H54 (cell line): ENCODE measurements around the gene PDE2A.
A peak's percentile ranks its signal among the peaks of the same experiment; 100 is the strongest.

Experiments used
- DNase-seq: peaks from one replicate; pipeline ENCODE4 v3.0.0; 2011; ENCODE audit warnings: low spot score, mixed read lengths; ENCODE audit not compliant: insufficient read length
- FAIRE-seq: peaks from 3 replicates; lab custom pipeline; 2011; peaks lifted over from hg19 to GRCh38; lab: Jason Lieb, UNC
- POLR2A ChIP-seq: IDR thresholded peaks from 2 replicates; pipeline ENCODE4 v1.6.1; 2011; ENCODE audit warnings: low read depth, mild to moderate bottlenecking, low read length

The PDE2A gene

DNA sequence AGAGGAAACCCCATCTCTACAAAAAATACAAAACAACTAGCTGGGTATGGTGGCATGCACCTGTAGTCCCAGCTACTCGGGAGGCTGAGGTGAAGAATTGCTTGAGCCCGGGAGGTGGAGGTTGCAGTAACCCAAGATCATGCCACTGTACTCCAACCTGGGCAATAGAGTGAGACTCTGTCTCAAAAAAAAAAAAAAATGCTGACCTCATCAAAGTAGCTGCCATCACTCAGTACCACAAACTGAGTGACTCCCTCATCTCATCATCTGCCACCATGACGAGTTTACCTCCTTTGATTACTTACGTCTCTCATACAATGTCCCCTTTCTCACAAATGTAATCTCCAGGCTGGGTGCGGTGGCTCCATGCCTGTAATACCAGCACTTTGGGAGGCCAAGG lies 122.7 kb downstream of the PDE2A start:
- DNase-seq (no peak), FAIRE-seq (no peak)
- no peak for TF ChIP-seq POLR2A

DNA sequence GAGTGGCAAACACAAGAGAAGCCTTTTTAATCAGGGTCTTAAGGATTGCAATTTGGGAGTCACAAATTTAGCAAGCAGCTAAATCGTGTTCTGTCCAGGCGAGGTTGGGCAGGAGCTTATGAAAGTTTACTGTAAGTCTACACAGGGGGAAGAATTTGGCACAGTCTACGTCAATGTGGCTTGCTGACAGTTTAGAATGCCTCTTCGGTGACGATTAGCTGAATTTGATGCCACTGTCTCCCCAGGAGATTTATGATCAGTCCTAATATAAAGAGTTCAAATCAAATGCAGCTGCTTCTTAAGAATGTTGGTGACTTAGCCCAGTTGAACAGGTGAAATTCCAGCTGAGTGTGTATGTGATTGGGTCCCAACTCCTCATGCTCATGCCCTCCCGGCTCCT lies 125.8 kb downstream of the PDE2A start:
- DNase-seq (no peak), FAIRE-seq (no peak)
- no peak for TF ChIP-seq POLR2A

DNA sequence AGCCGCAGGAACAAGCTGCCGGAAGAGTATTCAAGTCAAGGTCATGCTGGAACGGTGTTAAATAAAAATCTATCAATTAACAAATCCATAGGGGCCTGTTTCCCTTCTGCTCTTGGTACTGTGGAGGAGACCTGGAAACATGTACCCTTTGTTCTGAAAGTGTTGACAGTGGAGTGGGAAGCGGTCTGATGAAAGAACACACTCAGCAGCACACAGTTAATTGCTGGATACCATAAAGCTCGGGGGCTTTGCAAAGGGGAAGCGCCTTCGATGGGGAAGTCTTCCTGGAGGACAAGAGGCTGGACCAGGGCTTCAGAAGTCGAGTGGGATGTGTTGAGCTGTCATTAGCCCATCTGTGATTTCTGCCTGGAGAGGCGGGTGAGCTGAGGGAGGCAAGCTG lies 127.4 kb downstream of the PDE2A start:
- no peak for TF ChIP-seq POLR2A
- no peak for FAIRE-seq
- no peak for DNase-seq

DNA sequence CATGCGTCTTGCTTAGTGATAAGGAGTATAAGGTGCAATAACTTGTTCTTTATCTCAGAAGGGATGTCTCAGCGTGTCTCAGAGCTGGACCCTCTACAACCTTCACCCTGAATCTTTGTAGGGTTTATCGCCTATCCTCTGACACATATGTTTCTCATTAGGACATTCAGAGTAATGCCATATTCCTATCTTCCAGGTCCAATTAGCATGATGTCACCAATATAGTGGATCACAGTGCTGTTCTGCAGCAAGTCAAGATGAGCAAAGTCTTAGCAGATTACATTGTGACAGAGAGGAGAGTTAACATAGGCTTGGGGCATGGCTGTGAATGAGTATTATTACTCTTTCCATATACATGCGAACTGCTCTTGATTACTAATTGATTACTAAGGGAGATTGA lies 129.6 kb downstream of the PDE2A start:
- no peak for TF ChIP-seq POLR2A
- no peak for FAIRE-seq
- DNase-seq, result no peak

DNA sequence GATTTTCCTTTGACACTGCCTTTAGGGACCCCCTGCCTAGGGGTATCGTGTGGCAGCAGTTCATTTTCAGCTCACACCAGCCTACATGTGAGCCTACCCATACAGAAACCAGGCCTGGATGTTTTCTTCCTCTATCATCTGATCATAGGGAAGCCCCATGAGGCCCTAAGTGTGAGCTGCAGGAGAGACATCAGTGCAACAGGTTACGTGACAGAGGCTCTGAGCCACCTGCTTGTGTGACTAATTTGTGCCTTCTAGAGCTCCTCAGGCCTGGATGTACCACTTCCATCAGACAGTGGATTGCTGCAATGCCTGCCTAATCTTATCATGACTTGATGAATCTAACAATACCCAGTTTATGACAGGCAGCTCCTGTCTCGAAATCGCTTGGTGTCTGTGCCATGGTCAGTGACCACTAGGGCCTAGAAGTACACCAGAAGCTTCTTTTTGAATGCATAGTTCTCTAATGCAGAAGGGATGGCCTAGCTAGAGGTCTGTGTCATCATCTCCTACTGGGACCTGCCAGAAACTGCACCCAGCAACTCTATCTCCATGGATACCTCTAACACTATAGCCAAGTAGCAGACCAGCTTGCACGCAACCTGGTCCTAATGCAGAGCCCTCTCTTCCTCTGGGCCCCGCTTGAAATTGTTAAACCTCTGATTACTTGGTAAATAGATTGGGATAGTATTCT lies 130.2 kb downstream of the PDE2A start:
- no peak for FAIRE-seq
- no peak for TF ChIP-seq POLR2A
- no peak for DNase-seq

DNA sequence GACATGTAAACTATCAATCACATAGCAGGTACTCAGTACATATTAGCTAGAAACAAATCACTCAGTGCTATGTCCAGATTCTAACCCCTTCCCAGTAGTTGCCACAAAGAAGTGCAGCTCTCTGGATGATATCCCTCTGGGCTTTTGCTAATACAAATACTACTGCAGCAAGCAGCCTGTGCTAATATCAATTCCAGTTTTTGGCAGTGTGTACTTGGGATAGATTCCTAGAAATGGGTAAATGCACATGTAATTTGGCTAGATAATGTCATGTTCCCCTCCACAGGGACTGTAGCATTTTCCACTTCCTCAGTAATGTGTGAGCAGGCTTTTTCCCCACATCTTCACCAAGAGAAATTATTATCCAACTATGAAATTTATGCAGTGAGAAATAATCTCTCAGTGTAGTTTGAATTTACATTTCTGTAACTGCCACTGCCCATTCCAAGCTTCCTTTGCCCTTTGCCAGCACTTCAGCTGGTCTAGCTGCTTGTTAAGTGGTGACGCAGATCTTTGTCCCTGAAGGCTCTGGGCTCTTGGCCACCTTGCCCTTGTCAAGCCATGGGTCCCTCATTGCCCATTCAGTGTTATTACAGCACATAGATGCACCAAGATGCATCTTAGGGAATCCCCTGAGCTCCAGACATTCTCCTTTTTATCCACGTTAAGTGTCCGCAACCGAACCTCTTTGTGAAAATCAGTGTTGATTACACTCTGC lies 132.8 kb downstream of the PDE2A start:
- TF ChIP-seq POLR2A, result no peak
- FAIRE-seq (no peak), DNase-seq (no peak)

DNA sequence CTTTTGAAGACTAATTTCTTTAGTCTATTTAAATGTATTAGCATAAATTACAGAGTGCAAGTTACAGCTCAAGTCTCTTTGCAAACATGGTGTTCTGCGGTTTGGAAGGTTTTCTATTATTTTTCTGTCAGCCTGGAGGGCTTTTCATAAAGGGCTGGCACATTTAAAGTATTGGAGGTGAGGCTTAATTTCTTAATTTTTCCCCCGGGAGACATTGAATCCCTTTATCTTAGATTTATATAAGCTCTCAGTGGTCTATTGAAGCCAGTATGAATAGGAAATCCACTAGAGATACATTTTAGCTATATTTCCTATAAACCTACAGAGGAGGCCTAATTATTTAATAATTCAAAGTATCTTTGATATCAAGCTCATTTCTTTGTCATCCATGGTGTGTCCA lies 137.2 kb downstream of the PDE2A start:
- no peak for TF ChIP-seq POLR2A
- DNase-seq (no peak), FAIRE-seq (no peak)

DNA sequence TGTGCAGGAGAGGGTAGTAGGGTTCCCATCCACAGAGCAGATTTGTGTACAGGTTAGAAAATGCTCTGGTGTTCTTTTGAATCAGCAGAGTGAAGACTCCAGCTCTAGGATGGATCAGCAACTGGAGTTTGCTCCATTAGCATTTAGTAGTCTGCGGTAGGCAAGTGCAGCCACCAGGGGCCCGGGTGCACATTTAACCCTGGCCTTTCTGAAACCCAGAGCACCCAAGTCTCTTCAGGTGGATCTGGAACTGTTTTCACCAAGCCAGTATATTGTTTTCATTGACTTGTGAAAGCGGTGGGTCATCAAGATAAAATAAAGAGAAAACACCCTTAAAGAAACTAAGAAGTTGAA lies 139.1 kb downstream of the PDE2A start:
- DNase-seq, result peak; percentile 47
- FAIRE-seq, result peak; percentile 53
- TF ChIP-seq POLR2A, result no peak

DNA sequence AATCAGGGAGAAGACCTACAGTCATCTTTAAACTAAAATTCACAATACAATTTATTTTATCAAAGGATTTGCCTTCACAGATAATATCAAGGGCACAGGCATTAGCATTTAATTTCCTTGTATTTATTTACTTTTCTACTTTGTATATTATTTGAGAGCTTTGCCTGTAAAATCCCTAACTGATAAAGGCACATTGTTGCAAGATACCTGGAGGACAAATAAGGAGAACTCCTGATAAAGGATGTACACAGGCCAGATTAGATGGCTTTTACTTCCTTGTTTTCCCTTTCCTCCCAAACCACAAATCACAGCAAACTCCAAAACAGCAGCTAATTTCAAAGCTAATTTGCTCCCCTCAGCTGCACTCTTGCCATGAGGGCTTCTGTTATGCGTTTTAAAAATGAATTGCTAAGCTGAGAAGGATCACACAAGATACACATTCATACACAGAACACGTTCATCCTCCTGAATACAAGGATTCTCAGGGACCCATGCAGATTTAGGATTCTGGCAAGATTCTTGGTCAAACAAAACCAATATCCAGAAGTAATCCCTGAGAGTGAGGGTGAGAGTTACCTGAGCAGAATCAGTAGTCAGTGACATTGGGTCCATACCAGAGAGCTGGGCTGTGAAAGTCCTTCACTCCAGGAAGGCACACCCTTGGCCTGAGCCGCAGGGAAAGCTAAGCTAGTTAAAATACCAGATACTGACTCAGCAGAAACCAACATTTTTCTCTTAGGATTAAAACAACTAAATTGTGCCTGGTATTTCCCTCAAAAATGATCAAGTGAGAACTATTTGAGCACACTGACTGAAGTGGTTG lies 139.6 kb downstream of the PDE2A start:
- DNase-seq (peak; percentile 24), FAIRE-seq (no peak)
- TF ChIP-seq POLR2A, result no peak

DNA sequence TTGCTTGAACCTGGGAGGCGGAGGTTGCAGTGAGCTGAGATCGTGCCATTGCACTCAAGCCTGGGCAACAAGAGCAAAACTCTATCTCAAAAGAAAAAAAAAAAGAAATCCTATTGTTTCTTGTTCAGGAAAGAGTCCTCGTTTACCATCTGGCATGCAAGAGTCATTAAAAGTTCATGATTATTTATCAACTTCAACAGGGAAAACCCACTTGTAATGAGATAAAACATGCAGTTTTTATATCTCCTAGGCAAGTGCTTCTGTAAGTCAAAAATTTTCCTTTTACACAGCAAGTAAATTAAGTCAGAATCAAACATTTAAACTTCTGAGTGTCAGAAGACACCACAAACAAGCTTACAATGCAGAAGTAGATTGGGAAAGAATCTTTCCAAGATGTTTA lies 145.2 kb downstream of the PDE2A start:
- TF ChIP-seq POLR2A, result no peak
- DNase-seq (no peak), FAIRE-seq (no peak)

DNA sequence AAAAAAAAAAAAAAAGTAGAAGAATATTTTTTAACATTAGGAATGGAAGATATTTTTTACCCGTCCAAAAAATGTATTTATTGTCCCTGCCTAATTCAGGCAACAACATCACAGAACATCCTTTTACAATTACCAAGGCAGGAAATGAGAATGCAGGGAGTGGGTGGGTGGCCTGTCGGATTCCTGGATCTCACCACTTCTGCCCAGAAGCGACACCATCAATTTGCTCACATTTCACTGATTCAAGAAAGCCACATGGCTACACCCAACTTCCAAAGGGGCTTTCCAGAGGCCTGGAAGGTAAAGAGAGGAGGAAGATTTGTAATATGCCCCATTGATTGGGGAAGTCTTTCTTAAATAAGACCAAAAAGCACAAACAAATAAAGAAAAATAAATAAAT lies 146.1 kb downstream of the PDE2A start:
- FAIRE-seq (no peak), DNase-seq (no peak)
- no peak for TF ChIP-seq POLR2A
